HCT116 (cell line): ENCODE results near the gene TBC1D19. TPM values are rescaled to one million over a fixed set of nuclear protein-coding genes. Genes with fewer than 3 reads are reported as not detected.

Source experiments
- ATAC-seq: fragments of 200-7000 bp; cut with Tn5 transposase; 2 replicates; pipeline ENCODE4 v1.9.1; 2020; ENCODE audit warnings: mild to moderate bottlenecking, moderate library complexity
- BruUV-seq: library from RNA; stranded (reverse); fragments of 400-500 nt; replicated peaks from 2 replicates; lab custom pipeline; 2021; lab: Mats Ljungman, UMichigan
- CTCF ChIA-PET: fragments of 300-600 bp; sonication (Branson Sonifier 250); formaldehyde crosslinking; loops from one replicate; lab custom pipeline; 2021; ENCODE audit warnings: antibody characterized with exemption; lab: Charles Lee
- POLR2A ChIA-PET: fragments of 300-600, 350-600 bp; sonication (Branson Sonifier 250); formaldehyde crosslinking; loops from one replicate; lab custom pipeline; 2021; ENCODE audit warnings: antibody characterized with exemption; lab: Charles Lee
- RAD21 ChIA-PET, 2 experiments: fragments of 300-600 bp; sonication (Branson Sonifier 250); formaldehyde crosslinking; loops; one replicate each; lab custom pipeline; 2023; ENCODE audit warnings: low total read pairs in 2 of 2; ENCODE audit not compliant: uncharacterized antibody in 2 of 2, unreplicated experiment in 2 of 2, low non-redundant PET in 1 of 2; lab: Charles Lee
- DNase-seq: peaks from one replicate; pipeline ENCODE4 v3.0.0-alpha.2; 2010; ENCODE audit warnings: low read depth, low spot score
- H2AFZ ChIP-seq: fragments of 200-600 bp; shearing (Covaris generic), sonication (generic); 2 replicates; pipeline ENCODE4 v1.6.1; 2017; ENCODE audit warnings: low read depth, mixed run types, mixed read lengths, antibody characterized with exemption, low read length; ENCODE audit not compliant: poor library complexity, severe bottlenecking
- H3K27ac ChIP-seq: 2 replicates; pipeline ENCODE4 v1.5.1; 2012; ENCODE audit warnings: low read depth, low read length
- H3K27me3 ChIP-seq: fragments of 200-600 bp; sonication (generic); 2 replicates; pipeline ENCODE4 v1.6.1; 2016; ENCODE audit warnings: mixed run types, low read length, mixed read lengths; ENCODE audit not compliant: insufficient read depth
- H3K36me3 ChIP-seq, 2 experiments: fragments of 200-500 bp in 1 of 2; fragments of 200-600 bp in 1 of 2; sonication (Bioruptor generic) in 1 of 2; sonication (generic) in 1 of 2; 2 replicates each; pipeline versions ENCODE4 v1.5.1 to v1.6.1; 2014 to 2016; ENCODE audit warnings: low read length in 2 of 2, inconsistent platforms in 1 of 2, mixed read lengths in 1 of 2, mixed run types in 1 of 2; ENCODE audit not compliant: insufficient read depth in 2 of 2, control insufficient read depth in 1 of 2
- H3K4me1 ChIP-seq, 2 experiments: fragments of 200-600 bp in 1 of 2; sonication (generic) in 1 of 2; 2 replicates each; pipeline versions ENCODE4 v1.5.1 to v1.6.1; 2012 to 2017; ENCODE audit warnings: low read length in 2 of 2, inconsistent platforms in 1 of 2, mild to moderate bottlenecking in 1 of 2, mixed read lengths in 1 of 2, mixed run types in 1 of 2, moderate library complexity in 1 of 2; ENCODE audit not compliant: insufficient read depth in 2 of 2, control insufficient read depth in 1 of 2
- H3K4me2 ChIP-seq: fragments of 200-600 bp; sonication (generic); 2 replicates; pipeline ENCODE4 v1.6.1; 2017; ENCODE audit warnings: mixed run types, low read length, mixed read lengths
- H3K4me3 ChIP-seq, 2 experiments: fragments of 200-600 bp in 1 of 2; sonication (generic) in 1 of 2; replicated peaks in 1 of 2; 2 replicates each; pipeline ENCODE4 v1.5.1; 2011 to 2016; ENCODE audit warnings: low read length in 2 of 2, control low read depth in 1 of 2, low read depth in 1 of 2, mild to moderate bottlenecking in 1 of 2, mixed read lengths in 1 of 2, mixed run types in 1 of 2
- H3K79me2 ChIP-seq: fragments of 200-600 bp; sonication (generic); 2 replicates; pipeline ENCODE4 v1.6.1; 2017; ENCODE audit warnings: mild to moderate bottlenecking, mixed run types, low read length, moderate library complexity, mixed read lengths; ENCODE audit not compliant: insufficient read depth
- H3K9ac ChIP-seq: fragments of 200-600 bp; sonication (generic); 2 replicates; pipeline ENCODE4 v1.6.1; 2016; ENCODE audit warnings: low read length, mixed read lengths
- H3K9me2 ChIP-seq: fragments of 200-600 bp; sonication (generic), shearing (Covaris generic); 2 replicates; pipeline ENCODE4 v1.6.1; 2017; ENCODE audit warnings: mixed run types, mild to moderate bottlenecking, moderate library complexity; ENCODE audit not compliant: insufficient read depth
- H3K9me3 ChIP-seq, 2 experiments: fragments of 200-500 bp in 1 of 2; fragments of 200-600 bp in 1 of 2; sonication (Bioruptor generic) in 1 of 2; sonication (generic) in 1 of 2; 2 replicates each; pipeline ENCODE4 v1.6.1; 2014 to 2017; ENCODE audit warnings: low read length in 2 of 2, mixed read lengths in 2 of 2, inconsistent platforms in 1 of 2, low read depth in 1 of 2, mild to moderate bottlenecking in 1 of 2, mixed run types in 1 of 2, moderate library complexity in 1 of 2; ENCODE audit not compliant: control insufficient read depth in 1 of 2, insufficient read depth in 1 of 2
- H4K20me1 ChIP-seq: fragments of 200-600 bp; sonication (generic), shearing (Covaris generic); 2 replicates; pipeline ENCODE4 v1.6.1; 2017; ENCODE audit warnings: mixed run types, mild to moderate bottlenecking, moderate library complexity; ENCODE audit not compliant: insufficient read depth
- ATF3 ChIP-seq: IDR thresholded peaks from 2 replicates; pipeline ENCODE4 v1.6.1; 2012
- CBX3 ChIP-seq: IDR thresholded peaks from 2 replicates; pipeline ENCODE4 v1.6.1; 2012; ENCODE audit warnings: low read depth
- CTCF ChIP-seq, 3 experiments: fragments of 200-600 bp in 1 of 3; sonication (generic) in 1 of 3; IDR thresholded peaks in 2 of 3; conservative IDR thresholded peaks in 1 of 3; 2 replicates each; pipeline ENCODE4 v1.5.1; 2012 to 2017; ENCODE audit warnings: low read depth in 2 of 3, low read length in 2 of 3, antibody characterized with exemption in 1 of 3, borderline replicate concordance in 1 of 3, control low read depth in 1 of 3, mild to moderate bottlenecking in 1 of 3, mixed read lengths in 1 of 3, mixed run types in 1 of 3, moderate library complexity in 1 of 3; ENCODE audit not compliant: insufficient read depth in 1 of 3
- ELF1 ChIP-seq: IDR thresholded peaks from 2 replicates; pipeline ENCODE4 v1.6.1; 2012; ENCODE audit warnings: low read depth, borderline replicate concordance
- EZH2 ChIP-seq: fragments of 200-600 bp; sonication (generic); IDR thresholded peaks from 2 replicates; pipeline ENCODE4 v1.6.1; 2017; ENCODE audit warnings: antibody characterized with exemption, mixed run types
- JUND ChIP-seq: IDR thresholded peaks from 2 replicates; pipeline ENCODE4 v1.6.1; 2012
- MAX ChIP-seq: IDR thresholded peaks from 2 replicates; pipeline ENCODE4 v1.6.1; 2012
- POLR2A ChIP-seq: IDR thresholded peaks from 2 replicates; pipeline ENCODE4 v1.7.0; 2011; ENCODE audit warnings: borderline replicate concordance; ENCODE audit not compliant: insufficient read depth, insufficient read length; ENCODE audit errors: extremely low read depth
- REST ChIP-seq: IDR thresholded peaks from 2 replicates; pipeline ENCODE4 v1.6.1; 2012; ENCODE audit warnings: low read depth
- SP1 ChIP-seq: IDR thresholded peaks from 2 replicates; pipeline ENCODE4 v1.6.1; 2012; ENCODE audit warnings: low read depth
- YY1 ChIP-seq: IDR thresholded peaks from 2 replicates; pipeline ENCODE4 v1.6.1; 2011; ENCODE audit warnings: low read length, low read depth, moderate library complexity, mild to moderate bottlenecking; ENCODE audit not compliant: insufficient replicate concordance; ENCODE audit errors: extremely low read depth
- intact Hi-C: fragments of 100-400 bp; cut with micrococcal nuclease; formaldehyde crosslinking; loops from 2 replicates; pipeline ENCODE4 v1.10.0; 2022
- total RNA-seq: library from RNA; stranded (reverse); gene quantifications from one replicate; pipeline ENCODE4 v1.2.1, GENCODE V29; 2021; ENCODE audit not compliant: unreplicated experiment

The TBC1D19 gene
- total RNA-seq, 1 experiment from 2014 or later = 25.4 TPM

- intact Hi-C loops = no loop called here
- ChIA-PET RAD21 (no interaction called here), CTCF (no interaction called here), POLR2A (no interaction called here)
- Histone ChIP-seq H3K4me1 (no peaks in the 10 kb centered on the region), H3K4me2 (no peak overlapping the region), H3K27me3 (no peaks in the 10 kb centered on the region), H4K20me1 (no peaks in the 10 kb centered on the region; the same call in 1 of the 2 replicates), H3K9me3 (no peaks in the 10 kb centered on the region), H2AFZ (no peak overlapping the region), H3K27ac (no peak overlapping the region), H3K4me3 (no peak overlapping the region), H3K36me3 (no peaks in the 10 kb centered on the region; a peak in 1 of 4 replicates), H3K9ac (no peak overlapping the region), H3K9me2 (no peaks in the 10 kb centered on the region), H3K79me2 (no peaks in the 10 kb centered on the region)
- DNase-seq (no peak), ATAC-seq (no peak)
- BruUV-seq = no TSS peak
- TF ChIP-seq ATF3 (no peak), SP1 (no peak), JUND (no peak), CTCF (IDR thresholded peaks at IDR 0.05 in 2 of 3, conservative IDR thresholded peaks at IDR 0.05 in 1 of 3; ENCODE audit: borderline replicate concordance in 1 of 3, insufficient read depth in 1 of 3, low read depth in 2 of 3, low read length in 2 of 3) (no peak), ELF1 (no peak), REST (no peak), YY1 (no peak), MAX (no peak), EZH2 (no peak), POLR2A (no peak), CBX3 (no peak)
Observed at GRCh38 chr4:26660261-26660660, 76.4 kb downstream of the TBC1D19 start.
